Activated CD4-positive, CD25-positive, alpha-beta regulatory T cell treated with anti-CD3 and anti-CD28 coated beads, Interleukin-2, amount 50 U/mL, for 72 hours (primary cell): Measurements from ENCODE around the gene WDR73.
"Not testable (repeated sequence)": the region's sequence is repeated elsewhere in the genome, so short reads cannot be mapped to it uniquely, and the experiment has no call there.

Experiments used
- DNase-seq: peaks from one replicate; pipeline ENCODE4 v3.0.0; 2021

The WDR73 gene

GRCh38 chr15:84653910-84654688, at the start of gene WDR73:
Gene WDR73 (minus strand): TSS chr15:84654283. CDS start chr15:84654274, 9 bp downstream.
- DNase-seq = peak; percentile 98

GRCh38 chr15:84703808-84704207, 49.7 kb upstream of the WDR73 start:
- DNase-seq = no peak

- no peak for DNase-seq
Observed at GRCh38 chr15:84702961-84703482, 48.9 kb upstream of the WDR73 start.

- DNase-seq = no peak
Observed at GRCh38 chr15:84699538-84700191, 45.6 kb upstream of the WDR73 start.

- no peak for DNase-seq
Observed at GRCh38 chr15:84697236-84697990, 43.3 kb upstream of the WDR73 start.

GRCh38 chr15:84696757-84697156, 42.7 kb upstream of the WDR73 start:
- no peak for DNase-seq

GRCh38 chr15:84690342-84690741, 36.3 kb upstream of the WDR73 start:
- DNase-seq = no peak

- DNase-seq = no peak
Observed at GRCh38 chr15:84689858-84690257, 35.8 kb upstream of the WDR73 start.

GRCh38 chr15:84686446-84686845, 32.4 kb upstream of the WDR73 start:
- not testable (repeated sequence) for DNase-seq

GRCh38 chr15:84685304-84685703, 31.2 kb upstream of the WDR73 start:
- no peak for DNase-seq

- no peak for DNase-seq
Observed at GRCh38 chr15:84684092-84684491, 30.0 kb upstream of the WDR73 start.

GRCh38 chr15:84681831-84682230, 27.7 kb upstream of the WDR73 start:
- DNase-seq = no peak

- no peak for DNase-seq
Observed at GRCh38 chr15:84671211-84671610, 17.1 kb upstream of the WDR73 start.

GRCh38 chr15:84669726-84670125, 15.6 kb upstream of the WDR73 start:
- no peak for DNase-seq

GRCh38 chr15:84668221-84668982, 14.3 kb upstream of the WDR73 start:
- DNase-seq = no peak

GRCh38 chr15:84666373-84666772, 12.3 kb upstream of the WDR73 start:
- DNase-seq = no peak

GRCh38 chr15:84661001-84661400, 6.9 kb upstream of the WDR73 start:
- no peak for DNase-seq

- DNase-seq = no peak
Observed at GRCh38 chr15:84659904-84660781, 6.1 kb upstream of the WDR73 start.

- no peak for DNase-seq
Observed at GRCh38 chr15:84658788-84659411, 4.8 kb upstream of the WDR73 start.

GRCh38 chr15:84658080-84658787, 4.2 kb upstream of the WDR73 start, which contains the start of gene NMB:
Gene NMB (minus strand): TSS chr15:84658199. CDS start chr15:84658152, 47 bp downstream.
- DNase-seq = peak; percentile 80

- no peak for DNase-seq
Observed at GRCh38 chr15:84657748-84658079, 3.6 kb upstream of the WDR73 start.
